ENCODE results near the gene TPRG1.

Gene TPRG1

DNA sequence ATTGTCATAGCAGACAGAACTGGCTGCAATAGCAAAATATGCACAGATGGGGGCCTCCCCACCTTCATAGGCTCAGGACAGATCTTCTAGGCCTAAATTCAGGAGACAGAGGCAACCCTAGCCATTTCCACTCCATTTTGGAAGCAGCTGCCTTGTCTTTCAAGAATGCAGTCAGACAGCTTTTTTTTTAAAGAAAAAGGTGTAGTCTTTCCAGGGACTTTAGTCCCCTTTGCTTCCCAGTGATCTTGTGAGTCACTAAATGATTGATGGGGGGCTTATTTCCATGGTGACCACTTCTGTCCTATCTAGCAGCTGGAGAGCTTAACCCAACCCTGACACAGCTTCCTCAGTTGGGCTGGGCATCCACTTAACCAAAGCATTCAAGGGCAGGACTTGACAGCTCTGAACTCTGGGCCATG, 165.9 kb downstream of the TPRG1 start:
- no peak overlapping the region for H3K27ac ChIP-seq (ENCODE audit: low read depth, low read length)
- H4K20me1 ChIP-seq (ENCODE audit: low read depth, low read length), result no peaks in the 10 kb centered on the region
- no peak overlapping the region for H3K4me2 ChIP-seq (ENCODE audit: low read depth, low read length, poor library complexity, severe bottlenecking)
- no peaks in the 10 kb centered on the region for H3K9me3 ChIP-seq (ENCODE audit: insufficient read depth, low read length)
- H3K4me3 ChIP-seq (ENCODE audit: insufficient read depth, low read length, poor library complexity, severe bottlenecking), result no peak overlapping the region
- no peak overlapping the region for H3K9ac ChIP-seq (ENCODE audit: low read length)
- no peaks in the 10 kb centered on the region for H3F3A ChIP-seq (ENCODE audit: insufficient read depth)
- no peaks in the 10 kb centered on the region for H3K79me2 ChIP-seq (ENCODE audit: insufficient read depth, low read length)
- TF ChIP-seq EZH2phosphoT487 (conservative IDR thresholded peaks at IDR 0.05; ENCODE audit: low read length), result no peak
- TF ChIP-seq, protein P1, sequence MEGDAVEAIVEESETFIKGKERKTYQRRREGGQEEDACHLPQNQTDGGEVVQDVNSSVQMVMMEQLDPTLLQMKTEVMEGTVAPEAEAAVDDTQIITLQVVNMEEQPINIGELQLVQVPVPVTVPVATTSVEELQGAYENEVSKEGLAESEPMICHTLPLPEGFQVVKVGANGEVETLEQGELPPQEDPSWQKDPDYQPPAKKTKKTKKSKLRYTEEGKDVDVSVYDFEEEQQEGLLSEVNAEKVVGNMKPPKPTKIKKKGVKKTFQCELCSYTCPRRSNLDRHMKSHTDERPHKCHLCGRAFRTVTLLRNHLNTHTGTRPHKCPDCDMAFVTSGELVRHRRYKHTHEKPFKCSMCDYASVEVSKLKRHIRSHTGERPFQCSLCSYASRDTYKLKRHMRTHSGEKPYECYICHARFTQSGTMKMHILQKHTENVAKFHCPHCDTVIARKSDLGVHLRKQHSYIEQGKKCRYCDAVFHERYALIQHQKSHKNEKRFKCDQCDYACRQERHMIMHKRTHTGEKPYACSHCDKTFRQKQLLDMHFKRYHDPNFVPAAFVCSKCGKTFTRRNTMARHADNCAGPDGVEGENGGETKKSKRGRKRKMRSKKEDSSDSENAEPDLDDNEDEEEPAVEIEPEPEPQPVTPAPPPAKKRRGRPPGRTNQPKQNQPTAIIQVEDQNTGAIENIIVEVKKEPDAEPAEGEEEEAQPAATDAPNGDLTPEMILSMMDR (IDR thresholded peaks at IDR 0.05; ENCODE audit: insufficient read depth, low read length, poor library complexity, severe bottlenecking), result no peak
- H3K27me3 ChIP-seq (ENCODE audit: low read length), result no peaks in the 10 kb centered on the region
- no peaks in the 10 kb centered on the region for H3K36me3 ChIP-seq (ENCODE audit: low read length)
- H2AFZ ChIP-seq (ENCODE audit: low read depth, low read length, severe bottlenecking), result no peak overlapping the region
- no peaks in the 10 kb centered on the region for H3K9me2 ChIP-seq (replicated peaks; ENCODE audit: insufficient read depth, low read length)

DNA sequence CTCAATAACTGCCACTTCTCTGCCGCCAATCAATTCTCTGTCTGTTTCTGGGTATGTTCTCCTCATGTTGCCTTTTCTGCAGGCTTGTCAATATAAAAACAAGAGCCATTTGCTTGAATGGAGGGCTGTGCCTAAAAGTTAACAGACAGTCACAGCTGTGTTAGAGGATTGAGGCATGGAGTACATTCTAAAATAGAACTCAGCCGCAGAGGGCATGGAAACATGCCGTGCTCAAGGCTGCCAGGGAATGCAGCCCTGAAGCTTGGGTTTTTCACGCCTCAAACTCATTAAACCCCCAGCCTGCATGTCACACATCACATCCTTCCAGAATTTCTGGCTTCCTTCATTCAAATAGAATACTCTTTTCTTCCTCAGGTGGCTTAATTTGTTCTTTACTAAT, 166.6 kb downstream of the TPRG1 start:
- no peaks in the 10 kb centered on the region for H3K9me3 ChIP-seq (ENCODE audit: insufficient read depth, low read length)
- no peak overlapping the region for H2AFZ ChIP-seq (ENCODE audit: low read depth, low read length, severe bottlenecking)
- TF ChIP-seq EZH2phosphoT487 (conservative IDR thresholded peaks at IDR 0.05; ENCODE audit: low read length), result no peak
- TF ChIP-seq, protein P1 (IDR thresholded peaks at IDR 0.05; ENCODE audit: insufficient read depth, low read length, poor library complexity, severe bottlenecking), result no peak
- H3K4me2 ChIP-seq (ENCODE audit: low read depth, low read length, poor library complexity, severe bottlenecking), result no peak overlapping the region
- H3K79me2 ChIP-seq (ENCODE audit: insufficient read depth, low read length), result no peaks in the 10 kb centered on the region
- H3K9me2 ChIP-seq (replicated peaks; ENCODE audit: insufficient read depth, low read length), result no peaks in the 10 kb centered on the region
- H4K20me1 ChIP-seq (ENCODE audit: low read depth, low read length), result no peaks in the 10 kb centered on the region
- no peak overlapping the region for H3K4me3 ChIP-seq (ENCODE audit: insufficient read depth, low read length, poor library complexity, severe bottlenecking)
- no peak overlapping the region for H3K9ac ChIP-seq (ENCODE audit: low read length)
- H3F3A ChIP-seq (ENCODE audit: insufficient read depth), result no peaks in the 10 kb centered on the region
- no peaks in the 10 kb centered on the region for H3K27me3 ChIP-seq (ENCODE audit: low read length)
- no peaks in the 10 kb centered on the region for H3K36me3 ChIP-seq (ENCODE audit: low read length)
- no peak overlapping the region for H3K27ac ChIP-seq (ENCODE audit: low read depth, low read length)

DNA sequence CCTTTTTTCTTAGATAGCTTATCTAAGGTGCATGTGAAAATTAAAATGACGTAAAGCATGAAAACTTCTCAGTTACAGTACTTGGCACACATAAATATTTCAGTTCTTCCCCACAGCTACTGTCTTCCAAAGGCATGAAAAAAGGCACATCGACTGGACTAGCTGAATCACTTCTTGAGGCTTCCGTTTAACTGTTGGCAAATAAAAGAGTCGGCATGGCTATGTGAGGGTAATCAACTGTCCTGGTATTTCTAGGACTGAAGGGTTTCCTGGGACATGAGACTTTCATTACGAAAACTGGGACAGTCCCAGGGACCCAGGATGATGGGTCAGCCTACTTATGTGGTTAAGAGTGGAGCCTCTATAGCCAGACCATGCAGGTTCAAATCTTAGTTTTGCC, 168.2 kb downstream of the TPRG1 start:
- no peak overlapping the region for H3K4me2 ChIP-seq (ENCODE audit: low read depth, low read length, poor library complexity, severe bottlenecking)
- no peak for TF ChIP-seq EZH2phosphoT487 (conservative IDR thresholded peaks at IDR 0.05; ENCODE audit: low read length)
- TF ChIP-seq, protein P1 (IDR thresholded peaks at IDR 0.05; ENCODE audit: insufficient read depth, low read length, poor library complexity, severe bottlenecking), result no peak
- H3K27ac ChIP-seq (ENCODE audit: low read depth, low read length), result no peak overlapping the region
- no peak overlapping the region for H2AFZ ChIP-seq (ENCODE audit: low read depth, low read length, severe bottlenecking)
- no peaks in the 10 kb centered on the region for H3K27me3 ChIP-seq (ENCODE audit: low read length)
- no peaks in the 10 kb centered on the region for H3K36me3 ChIP-seq (ENCODE audit: low read length)
- H3K79me2 ChIP-seq (ENCODE audit: insufficient read depth, low read length), result no peaks in the 10 kb centered on the region
- no peaks in the 10 kb centered on the region for H4K20me1 ChIP-seq (ENCODE audit: low read depth, low read length)
- no peak overlapping the region for H3K4me3 ChIP-seq (ENCODE audit: insufficient read depth, low read length, poor library complexity, severe bottlenecking)
- no peaks in the 10 kb centered on the region for H3F3A ChIP-seq (ENCODE audit: insufficient read depth)
- H3K9me3 ChIP-seq (ENCODE audit: insufficient read depth, low read length), result no peaks in the 10 kb centered on the region
- H3K9ac ChIP-seq (ENCODE audit: low read length), result no peak overlapping the region
- H3K9me2 ChIP-seq (replicated peaks; ENCODE audit: insufficient read depth, low read length), result no peaks in the 10 kb centered on the region

Data from SU-DHL-6 (cell line).